Activated CD8-positive, alpha-beta memory T cell treated with anti-CD3 and anti-CD28 coated beads, Interleukin-2, amount 50 U/mL, for 24 hours (primary cell): Measurements from ENCODE around the gene SLC22A1.
"Not testable (repeated sequence)": the region's sequence is repeated elsewhere in the genome, so short reads cannot be mapped to it uniquely, and the experiment has no call there.

ENCODE experiments used
- DNase-seq: peaks from one replicate; pipeline ENCODE4 v3.0.0-alpha.2; 2020; ENCODE audit errors: extremely low read depth

The SLC22A1 gene

GRCh38 chr6:160093946-160094345 is 27.7 kb upstream of the SLC22A1 start:
- no peak for DNase-seq

DNA sequence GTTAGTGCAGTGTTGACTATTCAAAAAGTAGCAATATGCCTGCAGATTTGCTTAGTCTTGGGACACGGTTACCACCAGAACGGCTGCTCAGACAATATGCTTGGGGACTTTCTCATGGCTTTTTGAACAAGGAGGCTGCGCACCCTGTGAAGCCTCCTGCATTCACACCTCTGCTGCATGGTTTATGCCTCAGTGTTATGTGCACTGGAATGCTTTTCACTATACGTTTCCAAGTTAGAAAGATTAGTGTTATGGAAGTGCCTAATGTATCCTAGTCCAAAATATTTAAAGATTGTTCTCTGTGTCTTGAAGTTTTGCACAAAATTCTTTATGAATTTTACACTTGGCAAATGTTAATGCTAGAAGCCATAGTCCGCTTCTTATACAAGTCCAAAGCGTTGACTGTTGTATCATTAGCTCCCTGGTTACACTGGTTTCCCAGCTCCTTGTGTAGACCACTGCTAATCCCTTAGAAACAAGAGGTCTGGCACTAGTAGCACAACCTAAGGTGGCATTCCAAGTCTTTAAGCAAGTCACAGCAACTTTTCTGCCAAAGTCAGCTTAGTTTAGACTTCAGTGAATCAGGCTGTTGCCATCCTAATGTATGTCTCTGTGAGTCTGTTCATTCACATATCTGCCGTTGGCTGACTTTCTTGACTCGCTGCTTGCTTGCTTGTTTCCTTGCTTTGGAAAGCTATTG is 26.3 kb upstream of the SLC22A1 start:
- no peak for DNase-seq

- DNase-seq, result no peak
Measured at GRCh38 chr6:160101277-160102205, 20.1 kb upstream of the SLC22A1 start.

- DNase-seq, result no peak
Measured at GRCh38 chr6:160102399-160102798, 19.2 kb upstream of the SLC22A1 start.

DNA sequence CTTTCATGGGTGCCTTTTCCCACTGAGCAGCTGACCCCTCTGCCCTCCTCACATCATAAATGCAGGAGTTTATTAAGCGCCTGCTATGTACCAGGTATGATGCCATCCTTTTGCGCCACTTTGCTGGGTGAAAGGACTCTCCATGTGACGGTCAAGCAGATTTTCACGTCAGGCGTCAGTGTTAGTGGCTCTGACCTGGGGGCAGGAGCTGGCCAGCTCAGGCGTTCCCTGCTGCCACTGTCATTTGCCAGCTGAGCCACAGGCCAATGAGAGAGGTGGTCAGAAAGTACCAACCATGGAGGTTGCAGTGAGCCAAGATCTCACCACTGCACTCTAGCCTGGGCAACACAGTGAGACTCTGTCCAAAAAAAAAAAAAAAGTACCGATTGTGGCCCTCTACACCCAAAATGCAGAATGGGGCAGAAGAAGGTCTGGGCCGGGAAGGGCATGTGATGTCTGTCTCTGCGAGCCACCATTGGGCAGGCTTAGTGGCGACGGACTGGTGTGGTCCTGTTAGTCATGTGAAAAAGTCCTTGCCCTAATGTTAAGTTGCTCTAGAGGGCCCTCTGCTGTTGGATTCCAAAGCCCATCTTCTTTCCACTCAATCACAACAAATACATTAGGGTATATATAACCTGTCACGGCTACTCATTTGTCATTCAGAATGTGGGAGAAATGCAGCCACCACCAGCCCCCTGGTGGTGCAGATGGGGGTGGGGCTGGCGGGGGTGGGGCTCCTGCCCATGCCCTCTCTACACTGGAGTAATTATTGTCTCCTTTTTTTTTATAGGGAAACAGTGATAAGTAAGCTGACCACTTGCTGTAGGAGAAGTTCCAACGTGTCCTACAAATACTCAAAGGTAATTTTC is 18.4 kb upstream of the SLC22A1 start:
- no peak for DNase-seq

GRCh38 chr6:160103825-160104100 is 17.9 kb upstream of the SLC22A1 start:
- no peak for DNase-seq

GRCh38 chr6:160104821-160105517 is 16.6 kb upstream of the SLC22A1 start:
- DNase-seq, result no peak

DNA sequence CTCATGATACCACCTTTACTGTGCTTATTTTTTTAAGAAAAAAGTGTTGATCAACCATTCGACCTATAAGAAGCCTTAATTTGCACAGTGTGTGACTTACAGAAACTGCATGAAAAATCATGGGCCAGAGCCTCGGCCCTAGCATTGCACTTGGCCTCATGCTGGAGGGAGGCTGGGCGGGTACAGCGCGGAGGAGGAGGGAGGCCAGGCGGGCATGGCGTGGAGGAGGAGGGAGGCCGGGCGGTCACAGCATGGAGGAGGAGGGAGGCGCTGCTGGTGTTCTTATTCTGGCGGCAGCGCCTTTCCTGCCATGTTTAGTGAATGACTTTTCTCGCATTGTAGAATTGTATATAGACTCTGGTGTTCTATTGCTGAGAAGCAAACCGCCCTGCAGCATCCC is 15.6 kb upstream of the SLC22A1 start:
- DNase-seq, result no peak

GRCh38 chr6:160106701-160107100 is 14.9 kb upstream of the SLC22A1 start:
- DNase-seq, result no peak

GRCh38 chr6:160108077-160108476 is 13.5 kb upstream of the SLC22A1 start:
- DNase-seq, result no peak

- DNase-seq, result no peak
Measured at GRCh38 chr6:160110586-160111123, 11.0 kb upstream of the SLC22A1 start.

GRCh38 chr6:160111806-160112205 is 9.8 kb upstream of the SLC22A1 start:
- no peak for DNase-seq

GRCh38 chr6:160112628-160113299 is 8.9 kb upstream of the SLC22A1 start:
- no peak for DNase-seq

DNA sequence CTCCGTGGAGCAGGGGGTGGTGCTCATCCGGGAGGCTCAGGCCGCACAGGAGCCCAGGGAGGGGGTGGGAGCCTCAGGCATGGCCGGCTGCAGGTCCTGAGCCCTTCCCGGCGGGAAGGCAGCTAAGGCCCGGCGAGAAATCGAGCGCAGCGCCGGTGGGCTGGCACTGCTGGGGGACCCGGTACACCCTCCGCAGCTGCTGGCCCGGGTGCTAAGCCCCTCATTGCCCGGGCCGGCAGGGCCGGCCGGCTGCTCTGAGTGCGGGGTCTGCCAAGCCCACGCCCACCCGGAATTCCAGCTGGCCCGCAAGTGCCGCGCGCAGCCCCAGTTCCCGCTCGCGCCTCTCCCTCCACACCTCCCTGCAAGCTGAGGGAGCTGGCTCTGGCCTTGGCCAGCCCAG is 7.1 kb upstream of the SLC22A1 start:
- DNase-seq, result not testable (repeated sequence)

DNA sequence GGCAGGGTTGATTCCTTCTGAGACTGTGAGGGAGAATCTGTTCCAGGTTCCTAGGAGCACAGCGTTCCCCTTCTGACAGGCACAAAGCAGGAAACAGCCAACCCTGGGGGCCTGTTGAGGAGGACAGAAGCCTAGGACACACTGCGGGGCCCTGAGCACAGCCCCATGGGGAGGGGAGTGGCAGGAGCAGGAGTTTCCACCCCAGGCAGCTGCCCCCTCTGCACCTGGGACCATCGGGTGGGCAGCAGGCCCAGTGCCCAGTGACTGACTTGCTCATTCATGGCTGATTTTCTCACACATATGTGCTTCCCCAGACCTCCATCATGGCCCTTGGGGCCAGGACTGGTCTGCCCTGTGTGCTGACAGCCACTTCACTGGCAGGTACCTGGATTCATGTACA is 6.2 kb upstream of the SLC22A1 start:
- DNase-seq, result no peak

GRCh38 chr6:160116411-160116810 is 5.2 kb upstream of the SLC22A1 start:
- DNase-seq, result no peak

DNA sequence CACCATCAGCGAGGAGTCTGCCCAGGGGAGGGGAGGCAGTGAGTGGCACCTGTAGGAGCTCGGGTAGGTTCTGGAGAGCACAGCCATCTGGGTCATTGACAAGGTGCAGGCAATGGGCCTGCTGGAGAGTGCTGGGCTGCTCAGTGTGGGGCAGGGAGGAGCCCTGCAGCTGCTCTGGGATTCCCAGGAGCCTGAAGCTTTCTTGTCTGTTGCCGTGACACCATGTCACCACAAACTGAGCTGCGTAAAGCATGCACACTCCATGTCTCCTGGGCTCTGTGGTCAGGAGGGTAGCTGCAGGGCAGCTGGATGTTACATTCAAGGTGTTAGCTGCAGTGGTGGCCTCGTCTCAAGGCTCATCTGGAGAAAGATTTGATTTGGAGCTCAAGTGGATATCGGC is 4.5 kb upstream of the SLC22A1 start:
- DNase-seq, result no peak

- DNase-seq, result no peak
Measured at GRCh38 chr6:160118620-160119229, 2.9 kb upstream of the SLC22A1 start.

- no peak for DNase-seq
Measured at GRCh38 chr6:160120087-160120486, 1.5 kb upstream of the SLC22A1 start.

DNA sequence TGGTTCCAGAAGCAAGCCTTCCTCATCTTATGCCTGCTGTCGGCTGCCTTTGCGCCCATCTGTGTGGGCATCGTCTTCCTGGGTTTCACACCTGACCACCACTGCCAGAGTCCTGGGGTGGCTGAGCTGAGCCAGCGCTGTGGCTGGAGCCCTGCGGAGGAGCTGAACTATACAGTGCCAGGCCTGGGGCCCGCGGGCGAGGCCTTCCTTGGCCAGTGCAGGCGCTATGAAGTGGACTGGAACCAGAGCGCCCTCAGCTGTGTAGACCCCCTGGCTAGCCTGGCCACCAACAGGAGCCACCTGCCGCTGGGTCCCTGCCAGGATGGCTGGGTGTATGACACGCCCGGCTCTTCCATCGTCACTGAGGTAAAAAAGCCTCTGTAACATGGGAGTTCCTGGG is 366 bp downstream of the SLC22A1 start:
- DNase-seq, result no peak
